ENCODE data around the gene BRME1. TPM values are rescaled to one million over a fixed set of nuclear protein-coding genes. Genes with fewer than 3 reads are reported as not detected.

BRME1 gene
- total RNA-seq, 1 experiment from 2014 or later: 6.7 TPM

- H2BK5ac ChIP-seq (ENCODE audit: insufficient read length, low read length): no peak overlapping the region
- H3K9me3 Mint-ChIP-seq: no peaks in the 10 kb centered on the region; a peak in 1 of 5 replicates
- H3K4me3 Mint-ChIP-seq: peak overlapping the region; percentile 74 to 92
- H3K4me1 Mint-ChIP-seq: peaks cover 28 to 49% of the 10 kb centered on the region in 2 experiments
- peak overlapping the region; percentile 71 for H2BK12ac ChIP-seq (ENCODE audit: insufficient read length, low read depth, low read length)
- H4K5ac ChIP-seq (ENCODE audit: insufficient read length, low read depth, low read length): no peak overlapping the region
- H3K4me2 ChIP-seq (ENCODE audit: insufficient read depth, insufficient read length, low read length): peak overlapping the region; percentile 51
- no peak overlapping the region for H4K8ac ChIP-seq (replicated peaks; ENCODE audit: insufficient read length, low read depth, low read length)
- peak overlapping the region; percentile 36; the same call in 1 of the 2 replicates for H3K4ac ChIP-seq (ENCODE audit: low read depth, low read length)
- peaks cover 15% of the 10 kb centered on the region for H3K23me2 ChIP-seq (ENCODE audit: insufficient read length, low read depth, low read length, poor library complexity, severe bottlenecking)
- no peaks in the 10 kb centered on the region for H4K20me1 ChIP-seq (ENCODE audit: control insufficient read depth, insufficient read depth, insufficient read length)
- H3K79me1 ChIP-seq (ENCODE audit: insufficient read depth, low read depth, low read length, poor library complexity, severe bottlenecking): no peaks in the 10 kb centered on the region
- H2BK20ac ChIP-seq (ENCODE audit: low read depth, low read length, poor library complexity, severe bottlenecking): no peak overlapping the region
- no peak overlapping the region for H3K27ac ChIP-seq (ENCODE audit: insufficient read length, low read depth, low read length)
- H3K14ac ChIP-seq (ENCODE audit: insufficient read depth, low read length): peak overlapping the region; percentile 82
- peaks cover 2% of the 10 kb centered on the region; the same call in 1 of the 2 replicates for H3K4me1 ChIP-seq (ENCODE audit: insufficient read depth, low read length)
- H3K56ac ChIP-seq (ENCODE audit: insufficient read length, low read depth, low read length): no peak overlapping the region
- H3K23ac ChIP-seq (ENCODE audit: insufficient read length, low read depth, low read length): no peak overlapping the region
- peak overlapping the region; percentile 95 for H2BK120ac ChIP-seq (ENCODE audit: low read depth, low read length, poor library complexity, severe bottlenecking)
- WGBS (ENCODE audit: extremely low coverage, insufficient read length, low lambda C conversion rate): no CpG with 5 or more reads among the region's 95 CpGs
- no peaks in the 10 kb centered on the region for H3K27me3 ChIP-seq (ENCODE audit: insufficient read depth, low read length)
- no peak overlapping the region for H3T11ph ChIP-seq (ENCODE audit: low read length)
- H3K27ac Mint-ChIP-seq: peak overlapping the region in 2 of 3 experiments; percentile 87 to 98; a peak in 3 of 7 replicates
- H3K36me3 Mint-ChIP-seq (ENCODE audit: insufficient read depth in 1 of 3, low read depth in 3 of 3): no peaks in the 10 kb centered on the region; a peak in 2 of 7 replicates
- H3K27me3 Mint-ChIP-seq (ENCODE audit: low read depth): no peaks in the 10 kb centered on the region
- peak overlapping the region; percentile 40 for H3K9ac ChIP-seq (ENCODE audit: extremely low read depth, insufficient read length, low read length)
- peak overlapping the region; percentile 83 for H3K18ac ChIP-seq (ENCODE audit: insufficient read length, low read depth, low read length)
- H3K9me3 ChIP-seq (ENCODE audit: control insufficient read depth, low read depth, low read length): no peaks in the 10 kb centered on the region
- peak; percentile 56 for DNase-seq
- peak overlapping the region; percentile 56 for H2AFZ ChIP-seq (ENCODE audit: low read length)
- no peaks in the 10 kb centered on the region; the same call in 1 of the 2 replicates for H3K79me2 ChIP-seq (ENCODE audit: insufficient read depth, low read length)
- H2AK5ac ChIP-seq (ENCODE audit: insufficient read length, low read length): no peak overlapping the region
- H4K91ac ChIP-seq (ENCODE audit: insufficient read length, low read depth, low read length): peak overlapping the region; percentile 44
- TF ChIP-seq CTCF (conservative IDR thresholded peaks at IDR 0.05): 0 out of 3 replicates have a peak, but pooled peaks have one; percentile 14
- peak overlapping the region; percentile 33; the same call in 1 of the 2 replicates for H2BK15ac ChIP-seq (ENCODE audit: low read depth, low read length)
Measured at GRCh38 chr19:13842291-13843103, 63.4 kb downstream of the BRME1 start.
